Rectal smooth muscle tissue (tissue), 1 donor: ENCODE measurements around the gene DNAH10.
"Not testable (repeated sequence)": the region's sequence is repeated elsewhere in the genome, so short reads cannot be mapped to it uniquely, and the experiment has no call there.

ENCODE experiments used
- H3K27ac ChIP-seq: one replicate; pipeline ENCODE4 v1.7.0; 2013; ENCODE audit warnings: low read depth, low read length, inconsistent platforms
- H3K27me3 ChIP-seq: one replicate; pipeline ENCODE4 v1.7.0; 2013; ENCODE audit warnings: low read length; ENCODE audit not compliant: control insufficient read depth, insufficient read depth
- H3K36me3 ChIP-seq: one replicate; pipeline ENCODE4 v1.7.0; 2013; ENCODE audit warnings: low read length; ENCODE audit not compliant: control insufficient read depth, insufficient read depth
- H3K4me1 ChIP-seq: one replicate; pipeline ENCODE4 v1.7.0; 2013; ENCODE audit warnings: low read length; ENCODE audit not compliant: control insufficient read depth, insufficient read depth
- H3K4me3 ChIP-seq: one replicate; pipeline ENCODE4 v1.7.0; 2013; ENCODE audit warnings: low read length
- H3K9ac ChIP-seq: one replicate; pipeline ENCODE4 v1.7.0; 2013; ENCODE audit warnings: low read length

DNAH10 gene

GRCh38 chr12:123773375-123773774, 11.3 kb downstream of the DNAH10 start:
- no peak overlapping the region for H3K9ac ChIP-seq
- no peak overlapping the region for H3K4me3 ChIP-seq
- no peak overlapping the region for H3K27ac ChIP-seq
- no peaks in the 10 kb centered on the region for H3K36me3 ChIP-seq
- peaks cover 4% of the 10 kb centered on the region for H3K27me3 ChIP-seq
- H3K4me1 ChIP-seq = no peaks in the 10 kb centered on the region

DNA sequence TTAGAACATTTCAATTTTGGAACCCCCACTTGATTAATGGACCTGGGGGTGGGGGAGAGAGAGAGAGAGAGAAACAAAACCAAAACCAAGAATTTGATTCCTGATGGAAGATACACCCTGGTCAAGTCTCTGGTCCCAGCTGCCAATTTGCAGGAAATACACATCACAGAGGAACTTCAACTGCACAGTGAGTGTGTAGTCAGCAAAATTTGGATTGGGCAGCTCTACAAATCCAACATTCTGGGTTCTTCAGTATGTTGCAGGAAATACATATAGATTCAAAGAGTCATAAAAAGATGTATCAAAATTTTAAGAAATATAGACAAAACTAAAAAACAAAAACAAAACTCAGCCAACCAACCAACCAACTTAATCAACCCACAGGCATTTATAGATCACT, 17.4 kb downstream of the DNAH10 start:
- H3K36me3 ChIP-seq = no peaks in the 10 kb centered on the region
- no peaks in the 10 kb centered on the region for H3K27me3 ChIP-seq
- H3K27ac ChIP-seq = no peak overlapping the region
- no peaks in the 10 kb centered on the region for H3K4me1 ChIP-seq
- H3K4me3 ChIP-seq = no peak overlapping the region
- no peak overlapping the region for H3K9ac ChIP-seq

- Histone ChIP-seq H3K4me1 (no peaks in the 10 kb centered on the region), H3K4me3 (no peak overlapping the region), H3K27ac (no peak overlapping the region), H3K27me3 (no peaks in the 10 kb centered on the region), H3K36me3 (no peaks in the 10 kb centered on the region), H3K9ac (no peak overlapping the region)
Measured at GRCh38 chr12:123782997-123783792, 21.1 kb downstream of the DNAH10 start.

- no peak overlapping the region for H3K27ac ChIP-seq
- H3K27me3 ChIP-seq = no peaks in the 10 kb centered on the region
- H3K4me1 ChIP-seq = no peaks in the 10 kb centered on the region
- no peak overlapping the region for H3K4me3 ChIP-seq
- H3K9ac ChIP-seq = no peak overlapping the region
- H3K36me3 ChIP-seq = no peaks in the 10 kb centered on the region
Measured at GRCh38 chr12:123787466-123787865, 25.4 kb downstream of the DNAH10 start.

GRCh38 chr12:123788541-123788940, 26.4 kb downstream of the DNAH10 start:
- H3K4me3 ChIP-seq = no peak overlapping the region
- no peaks in the 10 kb centered on the region for H3K36me3 ChIP-seq
- no peaks in the 10 kb centered on the region for H3K27me3 ChIP-seq
- H3K4me1 ChIP-seq = no peaks in the 10 kb centered on the region
- H3K27ac ChIP-seq = no peak overlapping the region
- no peak overlapping the region for H3K9ac ChIP-seq

- H3K4me3 ChIP-seq, H3K27me3 ChIP-seq, H3K27ac ChIP-seq, H3K36me3 ChIP-seq, H3K4me1 ChIP-seq, H3K9ac ChIP-seq: not testable (repeated sequence)
Measured at GRCh38 chr12:123789422-123789821, 27.3 kb downstream of the DNAH10 start.

DNA sequence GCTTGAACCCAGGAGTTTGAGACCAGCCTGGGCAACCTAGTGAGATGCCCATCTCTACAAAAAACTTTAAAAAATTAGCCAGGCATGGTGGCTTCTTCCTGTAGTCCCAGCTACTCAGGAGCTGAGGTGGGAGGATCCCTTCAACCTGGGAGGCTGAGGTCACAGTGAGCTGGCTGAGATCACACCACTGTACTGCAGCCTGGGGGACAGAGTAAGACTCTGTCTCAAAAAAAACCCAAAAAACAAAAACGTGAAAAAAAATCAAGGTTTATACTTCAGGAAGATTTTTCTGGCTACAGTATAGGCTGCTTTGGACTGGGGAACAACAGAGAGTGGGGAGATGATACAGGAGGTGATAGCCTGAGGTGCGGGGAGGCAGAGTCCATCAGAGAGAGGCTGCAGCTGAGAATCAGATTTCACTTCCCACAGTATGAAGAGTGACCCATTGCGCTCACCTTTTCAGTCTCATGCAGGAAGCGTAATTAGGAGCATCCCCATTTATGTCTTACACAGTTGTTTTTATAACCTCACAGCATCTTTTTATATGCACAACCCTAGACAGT, 28.9 kb downstream of the DNAH10 start:
- Histone ChIP-seq H3K36me3 (no peaks in the 10 kb centered on the region), H3K9ac (no peak overlapping the region), H3K4me3 (no peak overlapping the region), H3K27ac (no peak overlapping the region), H3K4me1 (no peaks in the 10 kb centered on the region), H3K27me3 (no peaks in the 10 kb centered on the region)

DNA sequence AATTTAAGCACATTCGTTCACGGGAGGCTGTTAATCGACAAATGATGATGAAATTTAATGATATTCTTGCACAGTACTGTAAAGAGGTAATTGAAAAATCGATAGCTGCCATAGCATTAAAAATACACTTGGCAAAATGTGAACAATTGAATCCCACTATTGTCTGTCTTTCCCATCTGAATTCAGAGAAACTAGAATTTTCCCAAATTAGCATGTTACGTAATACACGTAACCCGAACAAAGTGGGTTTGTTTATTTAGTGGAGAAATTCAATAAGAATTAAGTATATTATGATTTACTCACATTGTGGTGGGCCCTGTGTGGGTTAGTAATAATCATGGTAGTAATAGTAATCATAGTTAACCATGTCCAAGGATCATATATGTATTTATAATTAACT, 31.9 kb downstream of the DNAH10 start:
- Histone ChIP-seq H3K9ac (no peak overlapping the region), H3K27ac (no peak overlapping the region), H3K36me3 (no peaks in the 10 kb centered on the region), H3K4me3 (no peak overlapping the region), H3K4me1 (no peaks in the 10 kb centered on the region), H3K27me3 (no peaks in the 10 kb centered on the region)

- Histone ChIP-seq H3K36me3 (no peaks in the 10 kb centered on the region), H3K9ac (no peak overlapping the region), H3K27me3 (no peaks in the 10 kb centered on the region), H3K4me3 (no peak overlapping the region), H3K27ac (no peak overlapping the region), H3K4me1 (no peaks in the 10 kb centered on the region)
Measured at GRCh38 chr12:123798518-123798917, 36.4 kb downstream of the DNAH10 start.

- no peaks in the 10 kb centered on the region for H3K27me3 ChIP-seq
- H3K27ac ChIP-seq = no peak overlapping the region
Measured at GRCh38 chr12:123799227-123799626, 37.1 kb downstream of the DNAH10 start.

GRCh38 chr12:123801573-123802178, 39.6 kb downstream of the DNAH10 start:
- H3K36me3 ChIP-seq = no peaks in the 10 kb centered on the region
- H3K4me1 ChIP-seq = no peaks in the 10 kb centered on the region
- H3K4me3 ChIP-seq = no peak overlapping the region
- no peak overlapping the region for H3K27ac ChIP-seq
- no peak overlapping the region for H3K9ac ChIP-seq
- H3K27me3 ChIP-seq = no peaks in the 10 kb centered on the region

More at GRCh38 chr12:123799227-123799626, 37.1 kb downstream of the DNAH10 start:
- no peak overlapping the region for H3K9ac ChIP-seq
- no peak overlapping the region for H3K4me3 ChIP-seq
- no peaks in the 10 kb centered on the region for H3K36me3 ChIP-seq
- no peaks in the 10 kb centered on the region for H3K4me1 ChIP-seq

DNA sequence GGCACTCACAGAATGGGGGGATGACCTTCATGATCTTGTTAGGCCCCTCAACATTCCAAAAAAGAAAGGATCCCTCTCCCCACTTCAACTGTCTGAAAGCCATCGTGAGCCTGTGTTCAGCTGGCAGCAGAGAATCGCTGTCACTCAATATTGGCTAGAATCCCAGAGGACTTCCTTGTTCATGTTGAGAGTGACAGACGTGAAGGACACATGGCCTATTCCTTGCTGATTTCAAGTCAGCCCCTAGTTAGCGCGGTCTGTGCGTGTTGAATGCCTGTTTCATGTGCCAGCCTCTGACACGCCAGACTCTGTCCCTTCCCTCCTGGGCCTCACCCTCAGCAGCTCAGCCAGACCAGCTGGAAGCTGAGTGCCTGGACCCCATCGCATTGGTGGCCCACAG, 43.1 kb downstream of the DNAH10 start:
- no peaks in the 10 kb centered on the region for H3K36me3 ChIP-seq
- peaks cover 5% of the 10 kb centered on the region for H3K27me3 ChIP-seq
- no peaks in the 10 kb centered on the region for H3K4me1 ChIP-seq
- H3K4me3 ChIP-seq = no peak overlapping the region
- H3K9ac ChIP-seq = no peak overlapping the region
- no peak overlapping the region for H3K27ac ChIP-seq

DNA sequence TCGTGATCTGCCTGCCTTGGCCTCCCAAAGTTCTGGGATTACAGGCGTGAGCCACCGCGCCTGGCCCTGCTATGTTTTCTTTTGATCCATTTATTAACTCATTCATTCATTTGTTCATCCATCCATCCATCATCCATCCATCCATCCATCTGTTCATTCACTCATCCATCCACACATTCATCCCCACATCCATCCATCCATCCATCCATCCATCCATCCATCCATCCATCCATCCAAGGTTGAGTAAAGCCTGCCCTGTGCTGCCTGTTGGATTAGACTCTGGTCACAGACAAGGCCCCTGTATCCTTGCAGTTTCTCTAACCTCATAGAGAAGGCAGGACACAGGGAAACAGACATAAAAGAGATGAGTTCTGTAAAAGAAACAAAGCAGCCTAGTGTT, 44.9 kb downstream of the DNAH10 start:
- Histone ChIP-seq H3K36me3 (no peaks in the 10 kb centered on the region), H3K4me1 (no peaks in the 10 kb centered on the region), H3K9ac (no peak overlapping the region), H3K27me3 (peaks cover 5% of the 10 kb centered on the region), H3K4me3 (no peak overlapping the region), H3K27ac (no peak overlapping the region)
